ENCODE measurements around the gene RBM4B. TPM values are rescaled to one million over a fixed set of nuclear protein-coding genes. Genes with fewer than 3 reads are reported as not detected.

The RBM4B gene
- total RNA-seq, 1 donor from 2014 or later: 61.2 TPM

- Mint-ChIP-seq H3K4me3 (ENCODE audit: unreplicated experiment) (no peak overlapping the region), H3K36me3 (ENCODE audit: unreplicated experiment) (peaks cover 3% of the 10 kb centered on the region), H3K27ac (ENCODE audit: unreplicated experiment) (peak overlapping the region; percentile 38), H3K4me1 (ENCODE audit: low read depth, unreplicated experiment) (no peaks in the 10 kb centered on the region), H3K9me3 (ENCODE audit: unreplicated experiment) (peaks cover 6% of the 10 kb centered on the region), H3K27me3 (ENCODE audit: unreplicated experiment) (peaks cover 2% of the 10 kb centered on the region)
- no peak for DNase-seq
- TF ChIP-seq CTCF (IDR thresholded peaks at IDR 0.05; ENCODE audit: partially characterized antibody, unreplicated experiment): no peak
These were observed 30.4 kb upstream of the RBM4B start for GRCh38 chr11:66708094-66708493.

GRCh38 chr11:66707486-66707885 is 29.8 kb upstream of the RBM4B start:
- TF ChIP-seq CTCF (IDR thresholded peaks at IDR 0.05; ENCODE audit: partially characterized antibody, unreplicated experiment): no peak
- Mint-ChIP-seq H3K4me1 (ENCODE audit: low read depth, unreplicated experiment) (no peaks in the 10 kb centered on the region), H3K9me3 (ENCODE audit: unreplicated experiment) (peaks cover 6% of the 10 kb centered on the region), H3K4me3 (ENCODE audit: unreplicated experiment) (no peak overlapping the region), H3K27me3 (ENCODE audit: unreplicated experiment) (peaks cover 2% of the 10 kb centered on the region), H3K36me3 (ENCODE audit: unreplicated experiment) (peaks cover 3% of the 10 kb centered on the region), H3K27ac (ENCODE audit: unreplicated experiment) (no peak overlapping the region)
- no peak for DNase-seq

GRCh38 chr11:66706989-66707388 is 29.3 kb upstream of the RBM4B start:
- Mint-ChIP-seq H3K27me3 (ENCODE audit: unreplicated experiment) (peaks cover 2% of the 10 kb centered on the region), H3K36me3 (ENCODE audit: unreplicated experiment) (peaks cover 3% of the 10 kb centered on the region), H3K27ac (ENCODE audit: unreplicated experiment) (no peak overlapping the region)

GRCh38 chr11:66705587-66706335 is 28.1 kb upstream of the RBM4B start:
- Mint-ChIP-seq H3K4me3 (ENCODE audit: unreplicated experiment) (no peak overlapping the region), H3K4me1 (ENCODE audit: low read depth, unreplicated experiment) (no peaks in the 10 kb centered on the region), H3K36me3 (ENCODE audit: unreplicated experiment) (peaks cover under 1% of the 10 kb centered on the region), H3K9me3 (ENCODE audit: unreplicated experiment) (peaks cover 10% of the 10 kb centered on the region), H3K27ac (ENCODE audit: unreplicated experiment) (no peak overlapping the region), H3K27me3 (ENCODE audit: unreplicated experiment) (peaks cover 2% of the 10 kb centered on the region)
- TF ChIP-seq CTCF (IDR thresholded peaks at IDR 0.05; ENCODE audit: partially characterized antibody, unreplicated experiment): no peak
- DNase-seq: no peak

More at GRCh38 chr11:66706989-66707388, 29.3 kb upstream of the RBM4B start:
- peaks cover 6% of the 10 kb centered on the region for H3K9me3 Mint-ChIP-seq (ENCODE audit: unreplicated experiment)
- H3K4me1 Mint-ChIP-seq (ENCODE audit: low read depth, unreplicated experiment): no peaks in the 10 kb centered on the region
- TF ChIP-seq CTCF (IDR thresholded peaks at IDR 0.05; ENCODE audit: partially characterized antibody, unreplicated experiment): no peak
- no peak overlapping the region for H3K4me3 Mint-ChIP-seq (ENCODE audit: unreplicated experiment)
- no peak for DNase-seq

GRCh38 chr11:66704659-66705360 is 27.1 kb upstream of the RBM4B start:
- Mint-ChIP-seq H3K27me3 (ENCODE audit: unreplicated experiment) (peaks cover 4% of the 10 kb centered on the region), H3K4me1 (ENCODE audit: low read depth, unreplicated experiment) (no peaks in the 10 kb centered on the region), H3K9me3 (ENCODE audit: unreplicated experiment) (peaks cover 11% of the 10 kb centered on the region), H3K36me3 (ENCODE audit: unreplicated experiment) (no peaks in the 10 kb centered on the region), H3K27ac (ENCODE audit: unreplicated experiment) (no peak overlapping the region), H3K4me3 (ENCODE audit: unreplicated experiment) (no peak overlapping the region)
- no peak for DNase-seq
- TF ChIP-seq CTCF (IDR thresholded peaks at IDR 0.05; ENCODE audit: partially characterized antibody, unreplicated experiment): no peak

Measured in glutamatergic neuron (in vitro differentiated cells).